HEK293 (cell line): ENCODE results near the gene CFAP58.

Experiments used
- CTCF ChIA-PET: fragments of 350-600 bp; formaldehyde crosslinking; extraction: SDS; loops from one replicate; lab custom pipeline; 2021; ENCODE audit warnings: antibody characterized with exemption; lab: Yijun Ruan, JAX
- POLR2A ChIA-PET: fragments of 300-600 bp; formaldehyde crosslinking; extraction: SDS; loops from one replicate; lab custom pipeline; 2020; ENCODE audit warnings: antibody characterized with exemption, inconsistent platforms; lab: Yijun Ruan, JAX
- H3K27ac ChIP-seq: fragments of 200-500 bp; sonication (Bioruptor generic); 2 replicates; pipeline ENCODE4 v1.5.1; 2014; ENCODE audit warnings: low read depth, low read length, control low read depth, inconsistent platforms; ENCODE audit errors: extremely low read depth
- H3K36me3 ChIP-seq, 2 experiments: fragments of 200-500 bp in 1 of 2; sonication (Bioruptor generic) in 1 of 2; 1 replicate in 1 of 2; 2 replicates in 1 of 2; pipeline ENCODE4 v1.5.1; 2014 to 2017; ENCODE audit warnings: inconsistent platforms in 2 of 2, low read length in 2 of 2; ENCODE audit not compliant: control insufficient read depth in 2 of 2, insufficient read depth in 1 of 2
- H3K4me1 ChIP-seq: fragments of 200-500 bp; sonication (Bioruptor generic); 2 replicates; pipeline ENCODE4 v1.5.1; 2014; ENCODE audit warnings: mild to moderate bottlenecking, low read length, inconsistent platforms; ENCODE audit not compliant: control insufficient read depth, insufficient read depth
- H3K4me3 ChIP-seq: 2 replicates; pipeline ENCODE4 v1.5.1; 2011; ENCODE audit warnings: low read depth, mild to moderate bottlenecking, control low read depth, low read length, moderate library complexity
- H3K9me3 ChIP-seq: fragments of 200-500 bp; sonication (Bioruptor generic); 2 replicates; pipeline ENCODE4 v1.5.1; 2014; ENCODE audit warnings: low read depth, low read length, inconsistent platforms; ENCODE audit not compliant: control insufficient read depth, insufficient read depth
- ATF2 ChIP-seq: fragments of 450-650 bp; formaldehyde crosslinking; IDR thresholded peaks from 2 replicates; pipeline ENCODE4 v1.5.1; 2016; ENCODE audit warnings: missing biosample characterization, missing genetic modification characterization, low read depth
- GLIS1 ChIP-seq: fragments of 450-650 bp; formaldehyde crosslinking; IDR thresholded peaks from 2 replicates; pipeline ENCODE4 v1.5.1; 2016; ENCODE audit warnings: missing biosample characterization, missing genetic modification characterization
- HOXA7 ChIP-seq: sonication (generic); formaldehyde crosslinking; IDR thresholded peaks from 2 replicates; pipeline ENCODE4 v1.8.1; 2022; ENCODE audit warnings: missing genetic modification reagents, borderline replicate concordance
- KLF17 ChIP-seq: fragments of 450-650 bp; formaldehyde crosslinking; IDR thresholded peaks from 2 replicates; pipeline ENCODE4 v1.5.1; 2016; ENCODE audit warnings: missing biosample characterization, missing genetic modification characterization
- TSHZ1 ChIP-seq: fragments of 450-650 bp; formaldehyde crosslinking; IDR thresholded peaks from 2 replicates; pipeline ENCODE4 v1.5.1; 2016; ENCODE audit warnings: missing biosample characterization, missing genetic modification characterization, borderline replicate concordance
- ZBTB1 ChIP-seq: fragments of 450-650 bp; formaldehyde crosslinking; IDR thresholded peaks from 2 replicates; pipeline ENCODE4 v1.5.1; 2016; ENCODE audit warnings: missing biosample characterization, missing genetic modification characterization
- ZBTB20 ChIP-seq: fragments of 450-650 bp; formaldehyde crosslinking; IDR thresholded peaks from 2 replicates; pipeline ENCODE4 v1.5.1; 2016; ENCODE audit warnings: missing biosample characterization, missing genetic modification characterization
- ZBTB21 ChIP-seq: fragments of 450-650 bp; formaldehyde crosslinking; IDR thresholded peaks from 2 replicates; pipeline ENCODE4 v1.5.1; 2017; ENCODE audit warnings: missing biosample characterization, missing genetic modification characterization
- ZEB2 ChIP-seq: fragments of 450-650 bp; formaldehyde crosslinking; IDR thresholded peaks from 2 replicates; pipeline ENCODE4 v1.5.1; 2016; ENCODE audit warnings: missing biosample characterization, missing genetic modification characterization
- ZFHX2 ChIP-seq: fragments of 450-650 bp; formaldehyde crosslinking; conservative IDR thresholded peaks from 2 replicates; pipeline ENCODE4 v1.5.1; 2016; ENCODE audit warnings: missing biosample characterization, missing genetic modification characterization
- ZNF133 ChIP-seq: fragments of 450-650 bp; formaldehyde crosslinking; IDR thresholded peaks from 2 replicates; pipeline ENCODE4 v1.5.1; 2016; ENCODE audit warnings: missing biosample characterization, missing genetic modification characterization
- ZNF138 ChIP-seq: fragments of 450-650 bp; formaldehyde crosslinking; IDR thresholded peaks from 2 replicates; pipeline ENCODE4 v1.5.1; 2016; ENCODE audit warnings: missing biosample characterization, missing genetic modification characterization, borderline replicate concordance
- ZNF169 ChIP-seq: fragments of 450-650 bp; formaldehyde crosslinking; IDR thresholded peaks from 2 replicates; pipeline ENCODE4 v1.5.1; 2016; ENCODE audit warnings: missing biosample characterization, missing genetic modification characterization
- ZNF248 ChIP-seq: fragments of 450-650 bp; formaldehyde crosslinking; IDR thresholded peaks from 2 replicates; pipeline ENCODE4 v1.5.1; 2017; ENCODE audit warnings: missing biosample characterization, missing genetic modification characterization
- ZNF292 ChIP-seq: fragments of 450-650 bp; formaldehyde crosslinking; IDR thresholded peaks from 2 replicates; pipeline ENCODE4 v1.5.1; 2016; ENCODE audit warnings: low read depth, missing biosample characterization, missing genetic modification characterization, borderline replicate concordance
- ZNF37A ChIP-seq: fragments of 450-650 bp; IDR thresholded peaks from 2 replicates; pipeline ENCODE4 v1.5.1; 2018; ENCODE audit warnings: missing biosample characterization, missing genetic modification characterization
- ZNF394 ChIP-seq: fragments of 450-650 bp; formaldehyde crosslinking; IDR thresholded peaks from 2 replicates; pipeline ENCODE4 v1.5.1; 2016; ENCODE audit warnings: missing biosample characterization, missing genetic modification characterization, mild to moderate bottlenecking, moderate library complexity, borderline replicate concordance
- ZNF488 ChIP-seq: fragments of 450-650 bp; formaldehyde crosslinking; IDR thresholded peaks from 2 replicates; pipeline ENCODE4 v1.5.1; 2016; ENCODE audit warnings: missing biosample characterization, missing genetic modification characterization
- ZNF549 ChIP-seq: fragments of 450-650 bp; IDR thresholded peaks from 2 replicates; pipeline ENCODE4 v1.5.1; 2018; ENCODE audit warnings: missing biosample characterization, missing genetic modification characterization, mild to moderate bottlenecking, inconsistent platforms, moderate library complexity
- ZNF585B ChIP-seq: fragments of 450-650 bp; formaldehyde crosslinking; IDR thresholded peaks from 2 replicates; pipeline ENCODE4 v1.5.1; 2016; ENCODE audit warnings: missing biosample characterization, missing genetic modification characterization
- ZNF596 ChIP-seq: fragments of 450-650 bp; IDR thresholded peaks from 2 replicates; pipeline ENCODE4 v1.5.0; 2018; ENCODE audit warnings: missing biosample characterization, mild to moderate bottlenecking, missing genetic modification characterization, moderate library complexity
- ZNF629 ChIP-seq: fragments of 450-650 bp; formaldehyde crosslinking; IDR thresholded peaks from 2 replicates; pipeline ENCODE4 v1.5.1; 2017; ENCODE audit warnings: missing biosample characterization, missing genetic modification characterization
- ZNF639 ChIP-seq: fragments of 450-650 bp; formaldehyde crosslinking; IDR thresholded peaks from 2 replicates; pipeline ENCODE4 v1.5.1; 2016; ENCODE audit warnings: missing biosample characterization, missing genetic modification characterization
- ZNF654 ChIP-seq: fragments of 450-650 bp; formaldehyde crosslinking; IDR thresholded peaks from 2 replicates; pipeline ENCODE4 v1.5.1; 2016; ENCODE audit warnings: low read depth, missing biosample characterization, missing genetic modification characterization
- ZNF660 ChIP-seq: fragments of 450-650 bp; IDR thresholded peaks from 2 replicates; pipeline ENCODE4 v1.5.1; 2018; ENCODE audit warnings: missing biosample characterization, mild to moderate bottlenecking, missing genetic modification characterization

CFAP58 gene

GRCh38 chr10:104441329-104442000 is 87.8 kb downstream of the CFAP58 start:
- Histone ChIP-seq H3K4me1 (no peaks in the 10 kb centered on the region), H3K27ac (no peak overlapping the region), H3K36me3 (no peaks in the 10 kb centered on the region), H3K4me3 (no peak overlapping the region), H3K9me3 (no peaks in the 10 kb centered on the region)
- TF ChIP-seq ZEB2 (tag by site-specific recombination) (no peak), ZFHX2 (no peak), ZNF292 (no peak), ZNF654 (tag by site-specific recombination) (no peak), ZNF585B (no peak), ATF2 (tag by site-specific recombination) (peak; percentile 88), ZNF133 (tag by site-specific recombination) (no peak), ZNF629 (tag by site-specific recombination) (0 out of 2 replicates have a peak, but pooled peaks have one; percentile 45), ZNF394 (no peak), ZNF138 (no peak), ZNF549 (tag by site-specific recombination) (no peak), ZNF596 (tag by site-specific recombination) (no peak), ZNF660 (tag by site-specific recombination) (peak; percentile 66; the same call in 1 of the 2 replicates), ZNF488 (tag by site-specific recombination) (no peak), GLIS1 (tag by site-specific recombination) (peak; percentile 47), TSHZ1 (tag by site-specific recombination) (no peak), ZBTB20 (tag by site-specific recombination) (no peak), ZNF248 (tag by site-specific recombination) (no peak), ZNF639 (tag by site-specific recombination) (no peak), ZBTB1 (tag by site-specific recombination) (no peak), ZNF169 (tag by site-specific recombination) (no peak), KLF17 (tag by site-specific recombination) (no peak), HOXA7 (CRISPR knock-in tag) (no peak), ZBTB21 (peak; percentile 84), ZNF37A (no peak)
- ChIA-PET CTCF (no interaction called here), POLR2A (no interaction called here)
